Hematopoietic multipotent progenitor cell treated with erythropoietin and hydrocortisone succinate and interleukin-3 and kit ligand, for 8 days (in vitro differentiated cells): Measurements from ENCODE around the gene MS4A8.
A peak's percentile ranks its signal among the peaks of the same experiment; 100 is the strongest.
"Not testable (repeated sequence)": the region's sequence is repeated elsewhere in the genome, so short reads cannot be mapped to it uniquely, and the experiment has no call there.

Experiments
- DNase-seq: peaks from one replicate; pipeline ENCODE4 v3.0.0-alpha.2; 2015

The MS4A8 gene

DNA sequence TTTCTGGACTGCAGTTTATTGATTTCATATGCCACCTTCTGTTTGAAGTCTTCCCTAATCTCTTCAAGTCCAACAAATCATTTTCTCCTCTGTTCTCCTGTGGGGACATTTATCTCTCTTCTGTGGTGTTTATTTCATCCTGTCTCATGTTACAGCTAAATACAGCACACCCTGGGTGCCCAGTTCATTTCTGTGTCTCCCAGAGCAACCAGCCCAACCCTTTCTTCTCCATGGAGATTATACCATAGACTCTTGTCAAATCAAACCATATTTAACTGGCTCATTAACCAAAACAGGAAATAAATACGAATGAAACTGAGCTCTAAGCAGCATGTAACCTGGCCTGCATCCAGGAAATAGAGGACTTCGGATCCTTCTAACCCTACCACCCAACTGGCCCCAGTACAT lies at the start of gene MS4A8:
Gene MS4A8, plus strand, starts transcription at position 329 of the 408 bp plus-strand sequence. CDS start 1,249 bp downstream, outside the sequence.
- DNase-seq: no peak

DNA sequence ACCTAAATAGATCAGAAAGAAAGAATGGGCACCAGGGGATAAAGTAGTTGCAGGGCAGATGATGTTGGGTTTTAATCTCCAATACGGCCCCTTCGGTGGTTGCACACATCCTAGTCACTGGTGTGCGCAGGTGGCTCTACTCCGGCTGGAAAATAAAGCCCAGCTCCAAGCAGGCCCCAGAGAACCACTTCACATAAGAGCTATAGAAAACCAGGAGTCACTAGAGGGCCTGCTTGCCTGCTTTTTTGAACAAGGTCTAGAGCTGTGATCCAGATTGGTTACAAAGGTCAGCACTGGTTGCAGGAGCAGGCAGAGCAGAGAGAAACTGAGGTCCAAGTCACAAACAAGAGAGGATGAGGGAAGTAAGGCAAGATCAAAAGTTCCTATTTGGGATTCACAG lies 41.5 kb upstream of the MS4A8 start:
- DNase-seq: no peak

DNA sequence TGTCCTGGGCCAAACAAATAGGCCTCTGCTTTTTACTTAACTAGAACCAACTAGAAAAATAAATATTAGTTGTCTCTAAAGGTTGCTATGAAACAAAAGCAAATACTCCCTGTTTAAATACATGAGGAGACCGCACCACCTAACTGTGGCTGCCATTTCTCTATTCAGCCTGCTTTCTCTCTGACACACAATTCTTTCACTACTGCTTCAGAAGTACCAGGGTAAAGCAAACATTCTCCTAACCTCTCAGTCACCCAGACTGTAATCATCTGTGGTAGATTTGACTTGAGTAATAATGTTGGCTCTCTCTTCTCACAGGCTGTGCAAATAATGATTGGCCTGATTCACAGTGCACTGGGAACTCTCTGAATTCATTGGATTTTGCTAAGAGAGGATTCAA lies 41.0 kb upstream of the MS4A8 start:
- DNase-seq: no peak

DNA sequence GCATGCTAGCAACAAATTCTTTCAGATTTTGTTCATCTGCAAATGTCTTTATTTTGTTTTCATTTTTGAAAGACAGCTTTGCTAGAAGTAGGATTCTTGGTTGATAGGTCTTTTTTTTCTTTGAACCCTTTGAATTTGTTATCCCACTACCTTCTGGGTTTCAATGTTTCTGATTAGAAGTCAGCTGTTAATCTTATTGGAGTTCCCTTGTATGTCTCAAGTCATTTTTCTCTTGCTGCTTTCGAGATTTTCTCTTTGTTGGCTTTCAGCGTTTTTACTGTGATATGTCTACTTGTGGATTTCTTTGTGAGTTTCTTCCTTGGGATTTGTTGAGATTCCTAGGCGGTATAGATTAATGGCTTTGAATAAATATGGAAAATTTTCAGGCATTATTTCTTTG lies 27.2 kb upstream of the MS4A8 start:
- DNase-seq: no peak

DNA sequence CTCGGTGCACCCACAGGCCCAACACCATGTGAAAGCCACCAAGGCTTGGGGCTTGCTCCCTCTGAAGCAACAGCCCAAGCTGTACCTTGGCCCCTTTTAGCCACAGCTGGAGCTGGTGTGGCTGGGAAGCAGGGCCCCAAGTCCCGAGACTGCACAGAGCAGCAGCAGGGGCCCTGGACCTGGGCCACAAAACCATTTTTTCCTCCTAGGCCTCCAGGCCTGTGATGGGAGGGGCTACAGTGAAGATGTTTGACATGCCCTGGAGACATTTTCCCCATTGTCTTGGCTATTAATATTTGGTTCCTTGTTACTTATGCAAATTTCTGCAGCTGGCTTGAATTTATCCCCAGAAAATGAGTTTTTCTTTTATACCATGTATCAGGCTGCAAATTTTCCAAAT lies 21.2 kb upstream of the MS4A8 start:
- not testable (repeated sequence) for DNase-seq

GRCh38 chr11:60679879-60680278 lies 19.5 kb upstream of the MS4A8 start:
- no peak for DNase-seq

- no peak for DNase-seq
Observed at GRCh38 chr11:60680455-60681119, 18.8 kb upstream of the MS4A8 start.

- DNase-seq: not testable (repeated sequence)
Observed at GRCh38 chr11:60684541-60684848, 14.9 kb upstream of the MS4A8 start.

DNA sequence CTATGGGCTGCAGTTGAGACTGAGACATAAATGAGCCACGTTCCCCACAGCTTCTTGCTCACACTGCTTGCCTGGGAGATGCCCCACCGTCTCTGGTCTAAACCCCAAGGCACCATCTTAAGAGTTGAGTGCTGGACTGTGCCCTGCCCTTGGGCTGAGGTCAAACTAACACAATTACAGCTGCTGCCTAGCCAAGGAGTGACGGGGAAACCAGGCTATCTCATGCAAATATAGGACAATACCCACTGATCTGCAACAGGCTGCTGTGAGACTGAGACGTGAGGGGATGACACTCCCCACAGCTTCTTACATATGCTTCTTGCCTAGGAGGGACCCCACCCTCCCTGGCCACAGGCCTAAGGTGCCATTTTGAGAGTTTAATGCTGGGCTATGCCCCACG lies 7.8 kb upstream of the MS4A8 start:
- DNase-seq: no peak

- DNase-seq: no peak
Observed at GRCh38 chr11:60699936-60700335, 524 bp downstream of the MS4A8 start.

DNA sequence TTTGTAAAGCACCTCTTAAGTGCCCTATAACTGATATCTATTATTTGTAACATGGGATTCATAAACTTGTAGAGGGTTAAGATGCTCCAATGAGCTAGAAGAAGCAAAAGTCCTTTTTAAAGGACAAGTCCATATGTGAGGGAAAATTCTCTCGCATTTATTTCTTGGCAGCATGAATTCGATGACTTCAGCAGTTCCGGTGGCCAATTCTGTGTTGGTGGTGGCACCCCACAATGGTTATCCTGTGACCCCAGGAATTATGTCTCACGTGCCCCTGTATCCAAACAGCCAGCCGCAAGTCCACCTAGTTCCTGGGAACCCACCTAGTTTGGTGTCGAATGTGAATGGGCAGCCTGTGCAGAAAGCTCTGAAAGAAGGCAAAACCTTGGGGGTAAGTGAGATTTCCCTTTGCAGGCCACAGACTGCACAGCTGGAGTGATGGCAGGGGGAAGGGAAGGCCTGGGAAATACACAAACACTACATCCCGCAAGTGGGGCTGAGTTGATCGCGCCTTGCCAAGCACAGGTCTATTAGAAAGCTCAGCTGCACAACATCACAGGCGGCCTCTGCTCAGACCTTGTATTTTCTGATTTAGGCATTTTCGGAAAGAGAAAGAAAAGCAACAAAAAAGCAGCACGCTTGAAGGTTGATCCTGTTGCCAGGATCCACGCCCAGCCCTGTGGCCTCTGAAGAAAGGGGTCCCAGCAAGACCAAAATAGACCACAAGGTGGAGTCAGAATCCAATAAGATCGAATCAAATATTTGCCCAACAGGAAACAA lies 1.5 kb downstream of the MS4A8 start:
- peak; percentile 25 for DNase-seq

- DNase-seq: no peak
Observed at GRCh38 chr11:60701469-60701818, 2.0 kb downstream of the MS4A8 start.

DNA sequence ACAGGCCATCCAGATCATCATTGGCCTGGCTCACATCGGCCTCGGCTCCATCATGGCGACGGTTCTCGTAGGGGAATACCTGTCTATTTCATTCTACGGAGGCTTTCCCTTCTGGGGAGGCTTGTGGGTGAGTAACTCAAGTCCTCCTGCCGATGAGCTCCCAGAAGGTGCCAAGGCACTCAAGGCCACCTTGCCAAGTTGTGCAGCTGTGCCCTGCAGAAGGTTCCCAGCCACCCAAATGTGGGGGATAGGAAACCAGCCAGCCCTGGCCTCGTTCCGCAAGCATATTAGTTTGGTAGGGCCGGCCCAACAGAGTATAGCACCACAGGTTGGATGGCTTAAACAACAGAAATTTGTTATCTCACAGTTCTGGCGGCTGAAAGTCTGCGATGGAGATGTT lies 4.0 kb downstream of the MS4A8 start:
- DNase-seq: no peak

DNA sequence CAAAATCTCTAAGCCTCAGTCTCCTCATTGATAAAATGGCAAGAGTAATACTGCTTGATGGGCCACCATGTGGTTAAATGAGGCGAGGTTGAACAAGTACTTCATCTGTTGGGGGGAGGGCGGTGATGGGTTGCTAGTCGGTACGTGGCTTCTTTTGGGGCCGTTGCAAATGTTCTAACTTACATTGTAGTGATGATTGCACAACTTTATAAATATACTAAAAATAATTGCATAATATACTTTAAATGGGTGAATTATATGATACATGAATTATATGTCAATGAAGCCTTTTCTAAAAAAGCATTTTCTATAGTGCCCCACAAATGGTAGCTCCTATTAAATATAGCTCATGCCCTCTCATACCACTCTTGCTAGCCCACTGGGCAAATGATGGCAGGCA lies 6.5 kb downstream of the MS4A8 start:
- DNase-seq: no peak

DNA sequence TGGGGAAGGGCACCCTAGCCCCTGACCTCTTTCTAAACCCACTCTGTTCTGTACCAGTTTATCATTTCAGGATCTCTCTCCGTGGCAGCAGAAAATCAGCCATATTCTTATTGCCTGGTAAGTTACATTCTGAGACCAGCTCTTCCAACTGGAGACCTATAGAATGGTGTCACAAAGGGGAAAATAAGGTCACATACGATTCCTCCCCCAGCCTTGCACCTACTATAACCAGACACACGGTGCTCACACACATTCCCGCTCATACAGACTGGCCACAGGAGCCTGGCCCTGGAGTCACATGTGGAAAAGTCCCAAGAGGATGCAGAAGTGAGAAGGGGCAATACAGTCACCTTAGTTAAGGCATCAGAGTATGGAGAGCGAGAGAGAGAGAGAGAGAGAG lies 7.5 kb downstream of the MS4A8 start:
- no peak for DNase-seq

GRCh38 chr11:60710482-60710881 lies 11.1 kb downstream of the MS4A8 start:
- no peak for DNase-seq

DNA sequence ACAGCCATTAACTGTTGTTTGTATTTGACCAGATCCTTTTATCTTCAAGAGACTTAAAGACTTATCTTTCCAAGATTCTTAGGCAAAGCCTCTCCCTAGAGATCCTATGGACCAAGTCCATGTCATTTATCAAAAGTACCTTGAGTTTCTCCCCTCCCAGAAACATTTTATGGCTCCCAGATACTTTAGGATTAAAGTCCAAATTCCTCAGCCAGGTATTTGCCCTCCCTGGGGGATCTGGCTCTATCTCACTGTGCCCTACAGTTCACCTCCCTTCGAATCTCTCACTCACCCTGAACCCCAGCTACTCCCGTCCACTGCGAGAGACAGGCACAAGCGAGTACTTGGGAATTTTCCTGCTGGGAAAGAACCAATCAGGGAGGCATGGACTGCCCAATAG lies 11.9 kb downstream of the MS4A8 start:
- DNase-seq: no peak

GRCh38 chr11:60713423-60713822 lies 14.0 kb downstream of the MS4A8 start:
- not testable (repeated sequence) for DNase-seq

- DNase-seq: no peak
Observed at GRCh38 chr11:60717956-60718355, 18.5 kb downstream of the MS4A8 start.

- no peak for DNase-seq
Observed at GRCh38 chr11:60718524-60719316, 19.3 kb downstream of the MS4A8 start.

- DNase-seq: no peak
Observed at GRCh38 chr11:60719391-60719790, 20.0 kb downstream of the MS4A8 start.

DNA sequence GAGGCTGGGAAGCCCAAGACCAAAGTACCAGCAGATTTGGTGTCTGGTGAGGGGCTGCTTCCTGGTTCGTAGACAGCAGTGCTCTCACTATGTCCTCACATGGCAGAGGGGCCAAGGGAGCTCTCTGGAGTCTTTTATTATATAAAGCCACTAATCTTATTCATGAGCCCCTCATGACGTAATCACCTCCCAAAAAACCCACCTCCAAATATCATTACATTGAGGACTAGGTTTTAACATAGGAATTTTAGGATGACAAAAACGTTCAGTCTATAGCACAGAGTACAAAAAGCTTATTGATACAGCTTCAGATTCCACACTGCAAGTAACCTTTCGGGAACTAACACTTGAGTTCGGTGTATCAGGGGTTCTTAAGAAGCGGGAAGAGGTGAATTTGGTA lies 21.0 kb downstream of the MS4A8 start:
- no peak for DNase-seq

DNA sequence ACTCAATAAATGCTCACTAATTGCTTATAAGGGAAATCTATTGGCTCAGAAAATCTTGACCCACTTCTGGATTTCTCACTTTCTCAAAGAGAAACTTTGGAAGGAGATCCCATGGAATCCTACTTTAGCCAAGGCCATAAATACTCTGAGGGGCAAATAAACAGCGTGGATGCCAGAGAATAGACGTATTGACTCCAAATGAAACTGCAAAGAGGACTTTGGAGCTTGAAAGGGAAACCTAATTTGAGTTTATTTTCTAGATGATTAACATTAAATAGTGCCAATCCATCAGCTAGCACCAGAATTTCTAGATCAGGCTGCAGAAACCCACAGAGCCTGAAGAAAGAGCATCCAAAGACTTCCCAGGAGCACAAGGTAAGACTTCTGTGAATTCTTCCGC lies 25.0 kb downstream of the MS4A8 start, which contains the start of gene MS4A18:
Gene MS4A18, plus strand, starts transcription at position 301 of the 400 bp plus-strand sequence.
- DNase-seq: no peak

DNA sequence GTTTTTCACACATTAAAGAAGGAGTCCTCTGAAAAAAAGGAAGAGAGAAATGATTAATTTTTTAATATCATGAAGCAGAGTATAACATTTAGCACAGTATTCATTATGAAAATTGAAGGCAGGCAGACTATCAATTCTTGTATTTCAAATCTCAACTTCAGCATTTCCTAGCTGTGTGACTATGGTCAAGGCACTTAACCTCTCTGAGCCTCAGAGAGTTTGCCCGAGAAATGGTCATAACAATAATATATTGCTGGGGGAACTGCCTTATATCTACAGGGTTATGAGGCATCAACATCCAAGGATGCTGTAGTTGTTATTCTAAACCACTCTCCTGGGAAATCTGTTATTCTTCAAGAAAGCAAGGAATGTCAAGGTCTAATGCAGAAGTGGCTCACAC lies 26.2 kb downstream of the MS4A8 start:
- no peak for DNase-seq
